Activated CD4-positive, CD25-positive, alpha-beta regulatory T cell treated with anti-CD3 and anti-CD28 coated beads, Interleukin-2, amount 50 U/mL, for 16 hours (primary cell): ENCODE results near the gene OR2T1.
"Not testable (repeated sequence)": the region's sequence is repeated elsewhere in the genome, so short reads cannot be mapped to it uniquely, and the experiment has no call there.

ENCODE experiments used
- DNase-seq: peaks from one replicate; pipeline ENCODE4 v3.0.0-alpha.2; 2020; ENCODE audit warnings: low read depth, low spot score

Gene OR2T1

GRCh38 chr1:248402748-248403147, at the start of gene OR2T1:
Gene OR2T1 (plus strand): TSS chr1:248403048. CDS start chr1:248406148, 3,100 bp downstream.
- no peak for DNase-seq

GRCh38 chr1:248359415-248359814, 43.4 kb upstream of the OR2T1 start:
- DNase-seq, result no peak

GRCh38 chr1:248361121-248361715, 41.6 kb upstream of the OR2T1 start, which contains the start of gene OR2T4:
Gene OR2T4 (plus strand): TSS chr1:248361665. CDS start chr1:248361665, 0 bp downstream.
- no peak for DNase-seq

- no peak for DNase-seq
These were observed 36.2 kb upstream of the OR2T1 start for GRCh38 chr1:248366609-248367008.

GRCh38 chr1:248372394-248372793, 30.5 kb upstream of the OR2T1 start:
- no peak for DNase-seq

GRCh38 chr1:248373761-248374160, 29.1 kb upstream of the OR2T1 start:
- DNase-seq, result no peak

- DNase-seq, result no peak
These were observed 27.4 kb upstream of the OR2T1 start, which contains the start of gene OR2T6 for GRCh38 chr1:248375446-248375845. Gene OR2T6 (plus strand): TSS chr1:248375746. CDS start chr1:248387609, 11,863 bp downstream.

- no peak for DNase-seq
These were observed 25.9 kb upstream of the OR2T1 start for GRCh38 chr1:248376916-248377315.

GRCh38 chr1:248380854-248381253, 22.0 kb upstream of the OR2T1 start:
- no peak for DNase-seq

- no peak for DNase-seq
These were observed 14.4 kb upstream of the OR2T1 start for GRCh38 chr1:248388426-248388825.

- no peak for DNase-seq
These were observed 9.8 kb upstream of the OR2T1 start for GRCh38 chr1:248393050-248393449.

GRCh38 chr1:248404024-248404423, 1.2 kb downstream of the OR2T1 start:
- no peak for DNase-seq

- no peak for DNase-seq
These were observed 4.2 kb downstream of the OR2T1 start for GRCh38 chr1:248406721-248407692.

GRCh38 chr1:248416226-248416625, 13.4 kb downstream of the OR2T1 start:
- no peak for DNase-seq

- no peak for DNase-seq
These were observed 15.0 kb downstream of the OR2T1 start for GRCh38 chr1:248417854-248418253.

GRCh38 chr1:248421384-248421783, 18.5 kb downstream of the OR2T1 start:
- DNase-seq, result no peak

- not testable (repeated sequence) for DNase-seq
These were observed 24.8 kb downstream of the OR2T1 start for GRCh38 chr1:248427526-248428191.

GRCh38 chr1:248428192-248428533, 25.3 kb downstream of the OR2T1 start:
- not testable (repeated sequence) for DNase-seq

GRCh38 chr1:248431683-248432082, 28.8 kb downstream of the OR2T1 start:
- DNase-seq, result not testable (repeated sequence)

GRCh38 chr1:248432201-248432600, 29.4 kb downstream of the OR2T1 start:
- not testable (repeated sequence) for DNase-seq

GRCh38 chr1:248433811-248434415, 31.1 kb downstream of the OR2T1 start:
- not testable (repeated sequence) for DNase-seq

- not testable (repeated sequence) for DNase-seq
These were observed 32.1 kb downstream of the OR2T1 start for GRCh38 chr1:248434913-248435312.
